Measurements from ENCODE around the gene SYNDIG1. TPM values are rescaled to one million over a fixed set of nuclear protein-coding genes. Genes with fewer than 3 reads are reported as not detected.

The SYNDIG1 gene
- total RNA-seq, 1 donor from 2014 or later, result 0.49 TPM

- H3K4me3 Mint-ChIP-seq, result no peak overlapping the region
- DNase-seq (ENCODE audit: low read depth, low spot score), result no peak
- H3K9me3 Mint-ChIP-seq, result peaks cover 6% of the 10 kb centered on the region
- TF ChIP-seq, protein P1, sequence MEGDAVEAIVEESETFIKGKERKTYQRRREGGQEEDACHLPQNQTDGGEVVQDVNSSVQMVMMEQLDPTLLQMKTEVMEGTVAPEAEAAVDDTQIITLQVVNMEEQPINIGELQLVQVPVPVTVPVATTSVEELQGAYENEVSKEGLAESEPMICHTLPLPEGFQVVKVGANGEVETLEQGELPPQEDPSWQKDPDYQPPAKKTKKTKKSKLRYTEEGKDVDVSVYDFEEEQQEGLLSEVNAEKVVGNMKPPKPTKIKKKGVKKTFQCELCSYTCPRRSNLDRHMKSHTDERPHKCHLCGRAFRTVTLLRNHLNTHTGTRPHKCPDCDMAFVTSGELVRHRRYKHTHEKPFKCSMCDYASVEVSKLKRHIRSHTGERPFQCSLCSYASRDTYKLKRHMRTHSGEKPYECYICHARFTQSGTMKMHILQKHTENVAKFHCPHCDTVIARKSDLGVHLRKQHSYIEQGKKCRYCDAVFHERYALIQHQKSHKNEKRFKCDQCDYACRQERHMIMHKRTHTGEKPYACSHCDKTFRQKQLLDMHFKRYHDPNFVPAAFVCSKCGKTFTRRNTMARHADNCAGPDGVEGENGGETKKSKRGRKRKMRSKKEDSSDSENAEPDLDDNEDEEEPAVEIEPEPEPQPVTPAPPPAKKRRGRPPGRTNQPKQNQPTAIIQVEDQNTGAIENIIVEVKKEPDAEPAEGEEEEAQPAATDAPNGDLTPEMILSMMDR (conservative IDR thresholded peaks at IDR 0.05), result no peak
- no peaks in the 10 kb centered on the region for H3K4me1 Mint-ChIP-seq
- no peak overlapping the region for H3K27ac Mint-ChIP-seq (ENCODE audit: unreplicated experiment)
- H3K27me3 Mint-ChIP-seq (ENCODE audit: low read depth), result peaks cover 10% of the 10 kb centered on the region
- no peaks in the 10 kb centered on the region for H3K36me3 Mint-ChIP-seq (ENCODE audit: low read depth)
Observed at GRCh38 chr20:24684421-24684871, 215.0 kb downstream of the SYNDIG1 start.

GRCh38 chr20:24684956-24685691 is 215.7 kb downstream of the SYNDIG1 start:
- DNase-seq (ENCODE audit: low read depth, low spot score), result no peak
- Mint-ChIP-seq H3K27me3 (ENCODE audit: low read depth) (peaks cover 13% of the 10 kb centered on the region), H3K36me3 (ENCODE audit: low read depth) (no peaks in the 10 kb centered on the region), H3K9me3 (peaks cover 6% of the 10 kb centered on the region), H3K27ac (ENCODE audit: unreplicated experiment) (no peak overlapping the region), H3K4me3 (no peak overlapping the region), H3K4me1 (no peaks in the 10 kb centered on the region)
- TF ChIP-seq, protein P1 (conservative IDR thresholded peaks at IDR 0.05), result no peak

DNA sequence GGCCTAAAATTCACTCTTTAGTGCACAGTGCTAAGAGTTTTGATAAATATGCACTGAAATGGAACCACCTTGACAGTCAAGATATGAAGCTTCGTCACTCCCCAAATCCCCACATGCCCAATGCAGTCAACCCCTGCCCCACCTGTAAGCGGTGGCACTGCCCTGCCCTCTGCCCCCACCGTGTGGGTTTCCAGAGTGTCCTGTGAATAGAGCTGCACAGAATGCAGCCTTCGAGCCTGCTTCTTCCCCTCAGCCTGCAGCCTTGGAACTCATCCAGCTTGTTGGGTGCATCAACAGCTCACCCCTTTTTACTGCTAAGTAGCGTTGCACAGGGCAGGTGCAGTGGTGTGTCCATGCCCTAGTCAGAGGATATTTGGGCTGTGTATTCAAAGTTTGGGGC is 216.3 kb downstream of the SYNDIG1 start:
- Mint-ChIP-seq H3K27me3 (ENCODE audit: low read depth) (peaks cover 13% of the 10 kb centered on the region), H3K27ac (ENCODE audit: unreplicated experiment) (no peak overlapping the region), H3K4me1 (no peaks in the 10 kb centered on the region), H3K36me3 (ENCODE audit: low read depth) (no peaks in the 10 kb centered on the region), H3K4me3 (no peak overlapping the region), H3K9me3 (peaks cover 6% of the 10 kb centered on the region)
- DNase-seq (ENCODE audit: low read depth, low spot score), result no peak
- TF ChIP-seq, protein P1 (conservative IDR thresholded peaks at IDR 0.05), result no peak

- no peaks in the 10 kb centered on the region for H3K36me3 Mint-ChIP-seq (ENCODE audit: low read depth)
- H3K4me3 Mint-ChIP-seq, result no peak overlapping the region
- TF ChIP-seq, protein P1 (conservative IDR thresholded peaks at IDR 0.05), result no peak
- peaks cover 6% of the 10 kb centered on the region for H3K9me3 Mint-ChIP-seq
- no peak overlapping the region for H3K27ac Mint-ChIP-seq (ENCODE audit: unreplicated experiment)
- no peak for DNase-seq (ENCODE audit: low read depth, low spot score)
- no peaks in the 10 kb centered on the region for H3K4me1 Mint-ChIP-seq
- H3K27me3 Mint-ChIP-seq (ENCODE audit: low read depth), result peaks cover 13% of the 10 kb centered on the region
Observed at GRCh38 chr20:24686156-24686555, 216.7 kb downstream of the SYNDIG1 start.

DNA sequence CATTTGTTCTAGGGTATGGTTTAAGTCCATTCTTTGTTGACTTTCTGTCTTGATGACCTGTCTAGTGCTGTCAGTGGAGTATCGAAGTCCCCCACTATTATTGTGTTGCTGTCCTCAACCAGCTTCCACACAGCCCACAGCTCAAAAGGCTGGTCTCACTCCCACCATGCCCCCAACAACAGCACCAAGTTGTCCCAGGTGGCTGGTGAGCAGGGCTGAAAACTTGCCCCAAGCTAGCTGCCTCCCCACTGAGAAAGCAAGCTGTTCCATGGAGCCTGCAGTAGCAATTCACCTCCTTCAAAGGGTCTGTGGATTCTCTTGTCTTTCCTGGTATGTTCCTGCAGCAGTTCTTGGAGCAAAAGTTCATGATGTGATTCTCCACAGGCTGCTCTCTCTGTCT is 221.0 kb downstream of the SYNDIG1 start:
- Mint-ChIP-seq H3K4me3 (no peak overlapping the region), H3K27me3 (ENCODE audit: low read depth) (peaks cover 13% of the 10 kb centered on the region), H3K27ac (ENCODE audit: unreplicated experiment) (no peak overlapping the region), H3K9me3 (peaks cover 6% of the 10 kb centered on the region), H3K36me3 (ENCODE audit: low read depth) (no peaks in the 10 kb centered on the region), H3K4me1 (no peaks in the 10 kb centered on the region)
- TF ChIP-seq, protein P1 (conservative IDR thresholded peaks at IDR 0.05), result no peak
- no peak for DNase-seq (ENCODE audit: low read depth, low spot score)
